ENCODE data around the gene LGR4. TPM values are rescaled to one million over a fixed set of nuclear protein-coding genes. Genes with fewer than 3 reads are reported as not detected.

LGR4 gene
- total and polyA plus RNA-seq, 2 of the 4 experiments (the other 2 are of a cell fraction) = 2.9 to 6.8 TPM

- Histone ChIP-seq H3K9me3 (ENCODE audit: control insufficient read depth, insufficient read depth, low read length) (0 out of 2 replicates have a peak, but pooled peaks cover 3% of the 10 kb centered on the region), H2AK5ac (ENCODE audit: low read depth, low read length) (no peak overlapping the region), H3K4me2 (ENCODE audit: low read depth, low read length) (no peak overlapping the region), H3K18ac (ENCODE audit: low read depth, low read length) (no peak overlapping the region), H3K4ac (ENCODE audit: low read depth, low read length) (no peak overlapping the region), H4K20me1 (ENCODE audit: insufficient read depth, low read length) (no peaks in the 10 kb centered on the region), H2BK5ac (ENCODE audit: low read depth, low read length, poor library complexity, severe bottlenecking) (no peak overlapping the region), H2BK120ac (ENCODE audit: low read depth, low read length) (no peak overlapping the region), H3K9me1 (ENCODE audit: insufficient read depth, low read length) (no peaks in the 10 kb centered on the region; the same call in 1 of the 2 replicates), H3K36me3 (ENCODE audit: control insufficient read depth, insufficient read depth, low read length) (no peaks in the 10 kb centered on the region; the same call in 1 of the 2 replicates), H2AK9ac (replicated peaks; ENCODE audit: low read depth, low read length, poor library complexity) (no peak overlapping the region), H3K27ac (ENCODE audit: insufficient read depth, low read length) (no peak overlapping the region), H2BK20ac (ENCODE audit: low read depth, low read length) (no peak overlapping the region), H3K4me3 (ENCODE audit: insufficient read depth, low read depth, low read length) (no peak overlapping the region), H3K79me1 (ENCODE audit: low read depth in 1 of 2, low read length in 2 of 2) (peaks cover 10 to 12% of the 10 kb centered on the region in 2 experiments; a peak in 3 of 4 replicates), H3K4me1 (ENCODE audit: control insufficient read depth, insufficient read depth, low read length) (no peaks in the 10 kb centered on the region), H3K23ac (ENCODE audit: low read depth, low read length) (no peak overlapping the region), H3K27me3 (ENCODE audit: control insufficient read depth, insufficient read depth, low read length) (no peaks in the 10 kb centered on the region), H2BK15ac (ENCODE audit: low read depth, low read length) (no peak overlapping the region), H4K5ac (ENCODE audit: low read depth, low read length) (no peak overlapping the region), H4K91ac (ENCODE audit: insufficient read depth, low read depth, low read length) (no peak overlapping the region), H2AFZ (replicated peaks; ENCODE audit: low read length, poor library complexity) (no peak overlapping the region), H3K9ac (ENCODE audit: low read depth, low read length) (no peak overlapping the region), H3K14ac (replicated peaks; ENCODE audit: low read depth, low read length) (no peak overlapping the region), H4K8ac (ENCODE audit: low read depth in 2 of 2, low read length in 2 of 2) (no peak overlapping the region), H3K56ac (ENCODE audit: extremely low read depth, insufficient read depth, low read length) (no peak overlapping the region)
- WGBS, 2 experiments (ENCODE audit: extremely low coverage in 2 of 2, insufficient read length in 1 of 2) = no CpG with 5 or more reads among the region's 3 CpGs
- ChIA-PET POLR2A (ENCODE audit: unreplicated experiment) (no interaction called here), CTCF (interaction anchor here (1.4 kb wide), 1 partner anchor 12 kb away, joined by 3 read pairs; no protein-coding TSS in a partner anchor)
- TF ChIP-seq USF2 (IDR thresholded peaks at IDR 0.05; ENCODE audit: low read depth, low read length) = no peak
- no peak for TF ChIP-seq POLR2A (IDR thresholded peaks at IDR 0.05; ENCODE audit: low read depth, low read length)
- no peak for TF ChIP-seq CEBPB (IDR thresholded peaks at IDR 0.05; ENCODE audit: low read depth, low read length)
- intact Hi-C loops (cut with micrococcal nuclease) (no loop called here), in situ Hi-C loops (cut with MboI; ENCODE audit: low sequenced_read_pairs) (loop anchor here (25.0 kb wide), 1 partner anchor 1825 kb away; no protein-coding TSS in a partner anchor), dilution Hi-C loops (cut with HindIII; ENCODE audit: low sequenced_read_pairs, unreplicated experiment) (no loop called here)
- ATAC-seq (ENCODE audit: low read depth) (no peak), DNase-seq (no peak)
- BruUV-seq (replicated peaks) = no TSS peak
Observed at GRCh38 chr11:27512238-27512637, 39.6 kb upstream of the LGR4 start.

All from IMR-90 (cell line).